ENCODE data around the gene GNE. TPM values are rescaled to one million over a fixed set of nuclear protein-coding genes. Genes with fewer than 3 reads are reported as not detected.
A peak's percentile ranks its signal among the peaks of the same experiment; 100 is the strongest.

GNE gene
- total RNA-seq, 1 experiment from 2014 or later: 23.6 TPM

DNA sequence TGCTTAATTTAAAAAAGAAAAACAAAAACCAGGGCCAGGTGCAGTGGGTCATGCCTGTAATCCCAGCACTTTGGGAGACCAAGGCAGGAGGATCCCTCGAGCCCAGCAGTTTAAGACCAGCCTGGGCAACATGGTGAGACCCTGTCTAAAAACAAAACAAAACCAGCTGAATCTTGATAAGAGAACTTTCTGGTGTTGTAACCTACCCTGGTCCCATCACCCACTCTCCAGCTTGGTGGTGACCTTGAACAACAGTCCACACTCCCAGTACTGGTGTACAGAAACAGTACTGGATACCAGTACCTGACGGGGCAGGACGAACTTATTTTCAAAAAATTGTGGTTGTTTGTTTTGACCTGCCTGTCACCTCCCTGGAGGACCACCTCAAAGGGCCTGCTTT lies 36.6 kb downstream of the GNE start:
- H3K36me3 Mint-ChIP-seq (ENCODE audit: insufficient read depth, unreplicated experiment): peaks cover 36% of the 10 kb centered on the region
- no peak overlapping the region for H3K27ac Mint-ChIP-seq (ENCODE audit: unreplicated experiment)
- TF ChIP-seq, protein P1, sequence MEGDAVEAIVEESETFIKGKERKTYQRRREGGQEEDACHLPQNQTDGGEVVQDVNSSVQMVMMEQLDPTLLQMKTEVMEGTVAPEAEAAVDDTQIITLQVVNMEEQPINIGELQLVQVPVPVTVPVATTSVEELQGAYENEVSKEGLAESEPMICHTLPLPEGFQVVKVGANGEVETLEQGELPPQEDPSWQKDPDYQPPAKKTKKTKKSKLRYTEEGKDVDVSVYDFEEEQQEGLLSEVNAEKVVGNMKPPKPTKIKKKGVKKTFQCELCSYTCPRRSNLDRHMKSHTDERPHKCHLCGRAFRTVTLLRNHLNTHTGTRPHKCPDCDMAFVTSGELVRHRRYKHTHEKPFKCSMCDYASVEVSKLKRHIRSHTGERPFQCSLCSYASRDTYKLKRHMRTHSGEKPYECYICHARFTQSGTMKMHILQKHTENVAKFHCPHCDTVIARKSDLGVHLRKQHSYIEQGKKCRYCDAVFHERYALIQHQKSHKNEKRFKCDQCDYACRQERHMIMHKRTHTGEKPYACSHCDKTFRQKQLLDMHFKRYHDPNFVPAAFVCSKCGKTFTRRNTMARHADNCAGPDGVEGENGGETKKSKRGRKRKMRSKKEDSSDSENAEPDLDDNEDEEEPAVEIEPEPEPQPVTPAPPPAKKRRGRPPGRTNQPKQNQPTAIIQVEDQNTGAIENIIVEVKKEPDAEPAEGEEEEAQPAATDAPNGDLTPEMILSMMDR (IDR thresholded peaks at IDR 0.05; ENCODE audit: unreplicated experiment): no peak
- DNase-seq: no peak
- no TSS peak for BruUV-seq (replicated peaks)
- no peaks in the 10 kb centered on the region for H3K4me1 Mint-ChIP-seq (ENCODE audit: low read depth, unreplicated experiment)
- H3K9me3 Mint-ChIP-seq (ENCODE audit: low read depth, unreplicated experiment): no peaks in the 10 kb centered on the region
- CTCF ChIA-PET: no interaction called here
- no peaks in the 10 kb centered on the region for H3K27me3 Mint-ChIP-seq (ENCODE audit: unreplicated experiment)
- no peak overlapping the region for H3K4me3 Mint-ChIP-seq (ENCODE audit: low read depth, unreplicated experiment)
- intact Hi-C loops (cut with micrococcal nuclease; ENCODE audit: unreplicated experiment): no loop called here

DNA sequence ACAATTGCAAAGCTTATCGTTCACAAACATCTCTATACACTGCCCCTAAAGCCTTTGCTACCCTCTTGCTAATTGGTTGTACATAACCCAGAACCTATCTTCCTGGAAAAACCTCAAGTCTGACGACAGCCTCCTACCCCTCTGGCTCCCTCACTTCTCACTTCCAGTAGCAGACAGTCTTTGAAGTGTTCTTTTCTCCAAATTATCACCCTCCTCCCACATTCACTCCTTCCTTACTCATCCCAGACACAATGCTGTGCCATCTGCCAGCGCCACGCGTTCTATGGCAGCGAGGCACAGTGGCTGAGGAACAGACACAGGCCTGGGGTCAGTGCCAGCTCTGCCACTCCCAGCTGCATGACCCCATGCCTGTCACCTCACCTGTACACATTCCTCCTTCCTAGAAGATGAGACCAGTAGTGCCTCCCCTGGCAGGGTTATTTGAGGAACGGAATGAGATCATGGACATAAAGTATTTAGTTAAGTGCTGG lies 39.8 kb downstream of the GNE start:
- H3K27ac Mint-ChIP-seq (ENCODE audit: unreplicated experiment): peak overlapping the region; percentile 23
- no peaks in the 10 kb centered on the region for H3K9me3 Mint-ChIP-seq (ENCODE audit: low read depth, unreplicated experiment)
- TF ChIP-seq, protein P1 (IDR thresholded peaks at IDR 0.05; ENCODE audit: unreplicated experiment): no peak
- H3K27me3 Mint-ChIP-seq (ENCODE audit: unreplicated experiment): no peaks in the 10 kb centered on the region
- no TSS peak for BruUV-seq (replicated peaks)
- CTCF ChIA-PET: no interaction called here
- no peak overlapping the region for H3K4me3 Mint-ChIP-seq (ENCODE audit: low read depth, unreplicated experiment)
- peaks cover 43% of the 10 kb centered on the region for H3K36me3 Mint-ChIP-seq (ENCODE audit: insufficient read depth, unreplicated experiment)
- DNase-seq: no peak
- no peaks in the 10 kb centered on the region for H3K4me1 Mint-ChIP-seq (ENCODE audit: low read depth, unreplicated experiment)
- intact Hi-C loops (cut with micrococcal nuclease; ENCODE audit: unreplicated experiment): no loop called here

DNA sequence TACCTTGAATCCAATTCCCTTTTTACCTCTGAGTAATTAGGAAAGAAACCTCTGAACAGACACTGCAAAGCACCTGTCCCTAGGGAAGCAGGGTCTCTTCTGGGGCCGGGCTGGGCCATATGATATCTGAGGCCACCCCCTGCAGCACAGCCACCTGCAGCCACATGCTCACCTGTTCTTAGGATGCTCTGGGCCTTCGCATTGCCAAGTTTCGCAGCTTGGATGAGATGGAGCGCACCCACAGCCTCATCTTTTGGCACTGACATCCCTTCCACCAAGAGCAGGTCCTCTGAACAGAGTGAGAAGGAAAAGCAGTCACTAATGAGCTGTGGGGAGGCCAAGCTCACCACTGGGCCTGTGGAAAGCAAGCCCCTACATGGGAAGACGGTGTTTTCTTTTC lies 40.2 kb downstream of the GNE start:
- no peak for DNase-seq
- no peaks in the 10 kb centered on the region for H3K4me1 Mint-ChIP-seq (ENCODE audit: low read depth, unreplicated experiment)
- no peaks in the 10 kb centered on the region for H3K9me3 Mint-ChIP-seq (ENCODE audit: low read depth, unreplicated experiment)
- intact Hi-C loops (cut with micrococcal nuclease; ENCODE audit: unreplicated experiment): no loop called here
- no TSS peak for BruUV-seq (replicated peaks)
- H3K27me3 Mint-ChIP-seq (ENCODE audit: unreplicated experiment): no peaks in the 10 kb centered on the region
- peaks cover 44% of the 10 kb centered on the region for H3K36me3 Mint-ChIP-seq (ENCODE audit: insufficient read depth, unreplicated experiment)
- H3K27ac Mint-ChIP-seq (ENCODE audit: unreplicated experiment): no peak overlapping the region
- TF ChIP-seq, protein P1 (IDR thresholded peaks at IDR 0.05; ENCODE audit: unreplicated experiment): no peak
- no peak overlapping the region for H3K4me3 Mint-ChIP-seq (ENCODE audit: low read depth, unreplicated experiment)
- CTCF ChIA-PET: no interaction called here

DNA sequence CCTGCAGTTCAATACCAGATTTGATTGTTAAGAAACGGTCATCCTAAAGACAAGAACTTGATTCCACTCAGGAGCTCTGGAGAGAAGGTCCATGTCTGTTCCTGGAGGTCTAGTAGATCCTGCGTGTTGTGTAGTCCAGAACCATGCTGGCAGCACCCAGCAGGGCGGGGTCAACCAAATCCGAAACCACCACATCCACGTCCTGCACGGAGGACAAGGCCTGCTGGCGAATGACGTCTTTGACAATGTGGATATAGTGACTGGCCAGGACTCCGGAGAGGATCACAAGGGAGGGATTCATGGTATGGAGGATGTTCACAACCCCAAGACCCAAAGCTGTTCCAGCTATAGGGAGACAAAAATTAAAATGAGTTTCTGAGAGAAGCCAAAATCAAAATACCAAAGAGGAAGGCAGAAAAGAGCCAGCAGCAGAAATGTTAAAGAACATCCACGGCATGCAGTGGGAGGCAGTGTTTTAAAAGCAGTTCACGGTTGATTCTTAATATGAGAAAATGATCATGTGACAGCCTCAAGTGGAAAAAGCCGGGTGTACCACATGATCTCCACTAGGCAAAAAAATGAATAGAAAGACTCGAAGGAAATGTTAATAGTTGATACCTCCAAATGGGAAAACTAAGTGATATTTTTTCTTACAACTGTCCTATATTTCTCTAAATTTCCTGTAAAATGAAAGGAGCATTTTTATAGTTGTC lies 40.8 kb downstream of the GNE start:
- CTCF ChIA-PET: no interaction called here

More for the DNA sequence above, 40.8 kb downstream of the GNE start:
- no peaks in the 10 kb centered on the region for H3K4me1 Mint-ChIP-seq (ENCODE audit: low read depth, unreplicated experiment)
- H3K4me3 Mint-ChIP-seq (ENCODE audit: low read depth, unreplicated experiment): no peak overlapping the region
- TF ChIP-seq, protein P1 (IDR thresholded peaks at IDR 0.05; ENCODE audit: unreplicated experiment): no peak
- H3K9me3 Mint-ChIP-seq (ENCODE audit: low read depth, unreplicated experiment): no peaks in the 10 kb centered on the region
- H3K36me3 Mint-ChIP-seq (ENCODE audit: insufficient read depth, unreplicated experiment): peaks cover 40% of the 10 kb centered on the region
- DNase-seq: no peak
- H3K27ac Mint-ChIP-seq (ENCODE audit: unreplicated experiment): no peak overlapping the region
- intact Hi-C loops (cut with micrococcal nuclease; ENCODE audit: unreplicated experiment): no loop called here
- BruUV-seq (replicated peaks): no TSS peak
- no peaks in the 10 kb centered on the region for H3K27me3 Mint-ChIP-seq (ENCODE audit: unreplicated experiment)
